Mucosa of descending colon (tissue), 3 donors: ENCODE results near the gene IGF2BP3. TPM values are rescaled to one million over a fixed set of nuclear protein-coding genes. Genes with fewer than 3 reads are reported as not detected.

Source experiments
- ATAC-seq: fragments of 200-7000 bp; cut with Tn5 transposase; one replicate; pipeline ENCODE4 v1.9.1; 2020; ENCODE audit warnings: mild to moderate bottlenecking, moderate library complexity
- DNase-seq, 3 donors: peaks; one replicate each; pipeline ENCODE4 v3.0.0-alpha.2; 2020
- H3K36me3 ChIP-seq: fragments of 200-600 bp; one replicate; pipeline ENCODE4 v1.8.0; 2021; ENCODE audit warnings: low read depth, mild to moderate bottlenecking
- H3K4me1 ChIP-seq: fragments of 200-600 bp; one replicate; pipeline ENCODE4 v1.8.0; 2021; ENCODE audit warnings: low read depth, mild to moderate bottlenecking
- H3K4me3 ChIP-seq: fragments of 200-600 bp; one replicate; pipeline ENCODE4 v1.8.0; 2021; ENCODE audit warnings: mild to moderate bottlenecking
- H3K9me3 ChIP-seq: fragments of 200-600 bp; one replicate; pipeline ENCODE4 v1.8.0; 2021; ENCODE audit warnings: mild to moderate bottlenecking
- CTCF ChIP-seq: fragments of 200-600 bp; IDR thresholded peaks from one replicate; pipeline ENCODE4 v1.8.0; 2022; ENCODE audit warnings: antibody characterized with exemption, mild to moderate bottlenecking
- intact Hi-C, 2 donors: fragments of 100-400 bp; cut with DNase I in 1 of 2; cut with micrococcal nuclease in 1 of 2; formaldehyde crosslinking; loops; one replicate each; pipeline versions ENCODE4 v1.11.0 to v1.11.1; 2022; cut with DNase I, micrococcal nuclease
- total RNA-seq, 3 donors: library from RNA; stranded (reverse); fragmentation: NEBNext Ultra II Directional in 2 of 3; extraction: Animal tissue kit (Norgen Biotek cat#: 25700) in 2 of 3; gene quantifications; one replicate each; pipeline versions ENCODE4 v1.2.1 to v1.2.4, GENCODE V29; 2021 to 2023
- donor health status: DM: no; HTN: no; CAD: no; lungs with moderate emphysema.
- donor health status: DM: no; HTN: no; CAD: no.
- donor health status: DM: no; HTN: yes; CAD: no.

IGF2BP3 gene
- total RNA-seq, 3 donors from 2014 or later = 0.79 TPM; not detected in 2

- ATAC-seq = no peak
- intact Hi-C loops = no loop called here
- TF ChIP-seq CTCF = no peak
Observed at GRCh38 chr7:23276947-23277346, 193.3 kb downstream of the IGF2BP3 start.

GRCh38 chr7:23276376-23276775, 193.9 kb downstream of the IGF2BP3 start:
- no peak for ATAC-seq
- H3K4me1 ChIP-seq = peaks cover 6% of the 10 kb centered on the region
- no peak overlapping the region for H3K4me3 ChIP-seq
- no peaks in the 10 kb centered on the region for H3K36me3 ChIP-seq
- DNase-seq = no peak
- H3K9me3 ChIP-seq = no peaks in the 10 kb centered on the region
- no peak for TF ChIP-seq CTCF
- intact Hi-C loops = no loop called here

More at GRCh38 chr7:23276947-23277346, 193.3 kb downstream of the IGF2BP3 start:
- Histone ChIP-seq H3K36me3 (no peaks in the 10 kb centered on the region), H3K4me3 (no peak overlapping the region), H3K4me1 (peaks cover 6% of the 10 kb centered on the region), H3K9me3 (no peaks in the 10 kb centered on the region)
- DNase-seq = no peak

- no peaks in the 10 kb centered on the region for H3K9me3 ChIP-seq
- DNase-seq = no peak
- H3K4me3 ChIP-seq = no peak overlapping the region
Observed at GRCh38 chr7:23275912-23276311, 194.4 kb downstream of the IGF2BP3 start.

GRCh38 chr7:23273141-23273599, 197.1 kb downstream of the IGF2BP3 start:
- intact Hi-C loops = no loop called here
- ATAC-seq (peak; percentile 100), DNase-seq (peak; percentile 91 to 99 (median 92))
- no peaks in the 10 kb centered on the region for H3K9me3 ChIP-seq
- H3K4me3 ChIP-seq = no peak overlapping the region
- TF ChIP-seq CTCF = peak; percentile 83
- no peaks in the 10 kb centered on the region for H3K36me3 ChIP-seq
- peaks cover 6% of the 10 kb centered on the region for H3K4me1 ChIP-seq

More at GRCh38 chr7:23275912-23276311, 194.4 kb downstream of the IGF2BP3 start:
- intact Hi-C loops = no loop called here
- no peak for TF ChIP-seq CTCF
- Histone ChIP-seq H3K4me1 (peaks cover 6% of the 10 kb centered on the region), H3K36me3 (no peaks in the 10 kb centered on the region)
- no peak for ATAC-seq

- Histone ChIP-seq H3K4me1 (peaks cover 6% of the 10 kb centered on the region), H3K9me3 (no peaks in the 10 kb centered on the region), H3K4me3 (no peak overlapping the region), H3K36me3 (no peaks in the 10 kb centered on the region)
- no peak for TF ChIP-seq CTCF
- DNase-seq = no peak
- no peak for ATAC-seq
- intact Hi-C loops = no loop called here
Observed at GRCh38 chr7:23272275-23272674, 198.0 kb downstream of the IGF2BP3 start.

- H3K4me3 ChIP-seq = no peak overlapping the region
- ATAC-seq (no peak), DNase-seq (no peak)
- H3K4me1 ChIP-seq = peaks cover 6% of the 10 kb centered on the region
- TF ChIP-seq CTCF = no peak
- intact Hi-C loops = no loop called here
- no peaks in the 10 kb centered on the region for H3K36me3 ChIP-seq
- H3K9me3 ChIP-seq = no peaks in the 10 kb centered on the region
Observed at GRCh38 chr7:23268746-23269145, 201.5 kb downstream of the IGF2BP3 start.
